K562 (cell line): ENCODE measurements around the gene CDC45. TPM values are rescaled to one million over a fixed set of nuclear protein-coding genes. Genes with fewer than 3 reads are reported as not detected.

ENCODE experiments used
- ZBTB40 ChIP-seq, 2 experiments: fragments of 450-650 bp in 1 of 2; sonication (generic) in 1 of 2; formaldehyde crosslinking in 1 of 2; IDR thresholded peaks; 2 replicates each; pipeline versions ENCODE4 v1.7.1 to v1.9.0; 2016 to 2022; ENCODE audit warnings: inconsistent platforms in 1 of 2, mild to moderate bottlenecking in 1 of 2, missing genetic modification reagents in 1 of 2
- polyA plus RNA-seq, 8 experiments: library from polyadenylated mRNA; depleted of rRNA in 4 of 8; stranded (reverse) in 5 of 8; unstranded in 3 of 8; fragments of >200 nt; fragmentation: Nextera tagmentation in 2 of 8; fragmentation: Illumina TruSeq in 1 of 8; extraction: Ambion mirVana in 2 of 8; extraction: Trizol in 1 of 8; gene quantifications; 2 replicates each; pipeline versions ENCODE4 v1.2.1 to v1.2.3, GENCODE V29; 2011 to 2014; ENCODE audit warnings: inconsistent platforms in 1 of 8, missing spikeins in 1 of 8
- total RNA-seq, 7 experiments: library from RNA; depleted of rRNA in 6 of 7; stranded (reverse); fragments of >200 nt in 6 of 7; fragmentation: Illumina TruSeq in 2 of 7; extraction: Trizol in 2 of 7; gene quantifications; 2 replicates each; pipeline versions ENCODE4 v1.2.1 to v1.2.3, GENCODE V29; 2011 to 2021; ENCODE audit warnings: low replicate concordance in 1 of 7

CDC45 gene
- total and polyA plus RNA-seq, 9 of the 15 experiments (the other 6 are each of a cell fraction or from before 2014, with no cell fraction given): 251 to 580 (median 410) TPM

- TF ChIP-seq ZBTB40 (IDR thresholded peaks at IDR 0.05): no peak
- no peak for TF ChIP-seq ZBTB40 (CRISPR knock-in tag; IDR thresholded peaks at IDR 0.05)
Observed at GRCh38 chr22:19472233-19472632, 7.5 kb upstream of the CDC45 start (continued).
